Left colon (tissue), 2 donors: ENCODE results near the gene TRAM2. TPM values are rescaled to one million over a fixed set of nuclear protein-coding genes. Genes with fewer than 3 reads are reported as not detected.
A peak's percentile ranks its signal among the peaks of the same experiment; 100 is the strongest.

Experiments
- ATAC-seq: fragments of 200-7000 bp; cut with Tn5 transposase; one replicate; pipeline ENCODE4 v1.9.1; 2020; ENCODE audit warnings: mild to moderate bottlenecking, moderate library complexity
- DNase-seq, 2 donors: peaks; one replicate each; pipeline ENCODE4 v3.0.0-alpha.2; 2020
- intact Hi-C, 2 donors: fragments of 100-400 bp; cut with DNase I in 1 of 2; cut with micrococcal nuclease in 1 of 2; formaldehyde crosslinking; loops; one replicate each; pipeline versions ENCODE4 v1.11.2 to v1.14.0; 2022; cut with DNase I, micrococcal nuclease
- total RNA-seq, 2 donors: library from RNA; stranded (reverse); fragmentation: NEBNext Ultra II Directional; extraction: Animal tissue kit (Norgen Biotek cat#: 25700); gene quantifications; one replicate each; pipeline ENCODE4 v1.2.1, GENCODE V29; 2021
- donor health status: DM: no; HTN: no; CAD: no.
- donor health status: DM: yes; HTN: yes; CAD: no.

Gene TRAM2
- total RNA-seq, 2 donors from 2014 or later: 15.3 to 23.7 TPM

DNA sequence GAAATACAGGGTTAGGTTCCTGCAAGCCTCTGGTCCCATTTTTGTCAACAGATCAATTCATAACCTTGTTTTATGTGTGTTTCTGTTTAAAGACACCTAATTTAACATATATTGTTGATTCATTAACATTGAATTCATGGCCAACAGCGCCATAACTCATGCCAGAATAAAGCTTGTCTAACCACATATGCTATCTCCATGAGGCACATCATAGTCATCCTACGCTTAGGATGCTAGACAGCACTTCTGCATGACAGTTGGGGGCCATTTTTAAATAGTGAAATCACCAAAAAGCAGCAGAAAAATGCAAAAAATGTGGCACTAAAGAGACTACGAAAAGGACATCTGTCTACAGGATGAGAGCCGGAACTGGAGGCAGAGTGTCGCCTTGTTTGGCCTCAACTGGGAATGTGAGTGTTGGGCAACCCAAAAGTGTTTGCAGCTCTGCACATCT is 37.9 kb downstream of the TRAM2 start:
- intact Hi-C loops: no loop called here
- ATAC-seq: no peak
- no peak for DNase-seq

DNA sequence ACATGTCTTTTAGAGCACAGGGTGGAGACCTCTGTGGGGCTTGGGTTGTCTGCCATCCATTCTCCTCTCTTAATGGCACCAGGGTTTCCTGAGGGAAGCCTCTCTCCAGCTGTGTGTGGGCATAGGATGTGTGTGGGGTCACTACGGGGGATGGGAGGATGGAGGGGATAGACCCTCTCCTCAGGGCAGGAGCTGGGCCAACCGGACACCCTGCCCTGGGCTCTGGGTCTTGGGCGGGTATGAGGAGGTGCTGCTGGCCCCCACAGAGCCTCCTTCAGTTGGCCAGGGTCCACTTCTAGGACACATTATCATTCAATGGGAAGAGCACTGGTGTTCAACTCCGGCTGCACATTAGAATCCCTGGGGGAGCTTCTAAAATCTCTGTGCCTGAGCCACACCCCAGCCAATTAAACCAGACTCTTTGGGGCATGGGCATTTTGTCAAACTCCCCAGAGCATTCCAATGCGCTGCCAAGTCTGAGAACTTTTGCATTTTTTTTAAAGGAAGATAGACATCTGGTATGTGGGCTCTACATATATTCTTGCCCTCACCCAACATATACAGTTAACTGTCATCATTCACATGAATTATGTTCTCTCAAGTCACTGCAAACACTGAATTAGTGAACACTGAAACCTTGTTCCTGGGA is 38.5 kb downstream of the TRAM2 start:
- no peak for DNase-seq
- no peak for ATAC-seq
- intact Hi-C loops: no loop called here

DNA sequence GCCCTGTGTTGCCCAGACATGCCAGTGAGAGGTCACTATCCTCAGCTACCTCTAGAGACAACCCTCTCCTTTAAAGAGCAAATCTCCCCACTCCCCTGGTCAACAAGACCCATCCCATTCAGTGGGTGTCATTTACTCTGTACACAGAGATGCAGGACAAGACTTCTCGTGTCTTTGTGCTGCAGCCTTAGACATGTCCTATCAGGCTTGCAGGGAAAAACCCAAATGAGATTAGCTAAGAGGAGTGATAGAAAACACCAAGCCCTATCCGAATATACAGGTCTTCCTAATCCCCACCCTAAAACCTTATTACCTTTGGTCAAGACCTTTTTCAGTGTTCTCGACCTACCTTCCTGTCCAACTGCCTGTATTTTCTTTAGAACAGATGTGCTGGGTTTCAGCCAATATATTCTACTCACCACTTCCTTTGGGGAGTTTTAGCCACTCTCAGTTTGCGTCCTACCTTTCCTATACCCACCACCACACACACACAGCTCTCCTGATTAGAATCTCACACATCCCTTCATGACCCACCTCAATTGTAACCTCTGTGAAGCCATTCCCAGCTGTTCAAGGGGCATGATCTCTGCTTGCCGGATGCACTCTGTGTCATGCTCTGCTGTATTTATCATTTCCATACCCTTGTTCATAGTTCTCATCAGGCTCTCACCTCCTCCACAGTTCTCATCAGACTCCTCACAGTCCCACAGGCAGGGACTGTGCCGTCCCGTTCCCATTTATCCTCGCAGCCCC is 39.7 kb downstream of the TRAM2 start:
- ATAC-seq (no peak), DNase-seq (no peak)
- intact Hi-C loops: no loop called here

DNA sequence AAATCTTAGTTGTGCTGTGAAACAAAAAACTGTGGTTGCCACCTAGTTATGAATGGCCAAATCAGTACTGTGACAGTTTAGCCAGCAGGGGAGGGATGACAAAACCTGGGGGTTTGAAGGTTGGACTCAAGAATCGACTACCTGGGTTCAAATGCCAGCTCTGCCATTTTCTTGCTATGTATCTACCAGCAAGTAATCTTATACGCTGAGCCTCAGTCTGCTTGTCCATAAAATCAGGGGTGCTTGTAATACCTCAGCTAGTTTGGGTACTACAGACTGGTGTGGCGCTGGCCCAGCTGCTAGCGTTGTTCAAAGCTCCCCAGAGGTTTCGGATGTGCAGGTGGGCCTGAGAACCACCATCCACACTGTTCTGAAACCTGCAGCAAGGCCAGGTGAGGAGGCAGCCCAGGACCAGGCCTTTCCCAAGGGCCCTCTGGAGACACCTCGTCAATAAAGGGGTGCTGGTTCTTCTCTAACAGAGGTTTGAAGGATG is 40.4 kb downstream of the TRAM2 start:
- intact Hi-C loops: no loop called here
- ATAC-seq (peak; percentile 16), DNase-seq (no peak)

DNA sequence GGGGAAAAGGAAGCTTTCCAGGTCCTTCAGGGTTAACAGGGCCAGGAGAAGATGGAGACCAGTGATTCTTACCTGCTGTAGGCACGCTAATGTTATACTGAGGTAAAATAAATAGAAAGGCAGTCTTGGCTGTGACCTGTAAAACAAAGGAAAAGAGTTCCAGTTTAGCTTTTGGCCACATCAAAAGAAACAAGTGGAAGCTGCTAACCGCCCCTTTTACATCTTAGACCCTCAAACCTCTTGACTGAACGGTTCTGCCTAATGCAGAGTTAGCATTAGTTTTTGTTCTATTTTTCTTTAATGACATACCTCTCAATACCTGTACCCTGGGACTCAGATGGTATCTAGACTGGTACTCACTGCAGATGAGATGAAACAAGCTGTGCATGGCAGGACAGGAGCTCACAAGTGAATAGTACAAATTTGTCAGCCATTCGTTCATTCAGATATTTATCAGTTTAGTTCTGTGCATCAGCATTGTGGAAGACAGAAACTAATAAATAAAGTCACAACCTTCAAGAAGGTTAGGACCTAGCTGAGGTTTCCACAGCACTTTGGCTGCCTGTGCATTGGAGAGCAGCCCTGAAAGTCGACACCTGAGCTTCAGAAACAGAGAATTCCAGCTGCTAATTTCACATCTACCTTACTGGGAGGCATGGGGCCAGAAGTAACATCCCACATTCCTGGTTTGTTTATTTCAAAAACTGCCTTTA is 41.0 kb downstream of the TRAM2 start:
- ATAC-seq (no peak), DNase-seq (no peak)
- intact Hi-C loops: no loop called here

DNA sequence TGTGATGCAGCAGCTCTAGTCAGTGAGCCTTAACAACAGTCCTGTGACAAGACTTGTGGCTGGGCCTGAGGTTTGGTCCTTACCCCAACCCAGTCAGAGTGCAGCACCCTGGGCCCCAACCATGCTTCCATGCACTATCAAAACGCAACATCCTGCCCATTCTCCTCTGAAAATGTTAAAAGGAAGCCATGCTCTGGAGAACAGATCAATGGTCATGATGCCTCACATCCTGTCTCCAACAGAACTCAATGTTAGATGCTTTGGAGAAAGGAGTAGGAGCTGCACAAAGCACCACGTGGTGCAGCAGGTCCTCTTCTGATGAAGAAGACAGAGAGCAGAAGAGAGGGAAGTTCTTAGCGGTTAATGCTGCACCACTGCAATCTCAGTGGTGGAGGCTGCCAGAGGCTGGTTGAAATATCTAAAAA is 41.9 kb downstream of the TRAM2 start:
- ATAC-seq: no peak
- no peak for DNase-seq

DNA sequence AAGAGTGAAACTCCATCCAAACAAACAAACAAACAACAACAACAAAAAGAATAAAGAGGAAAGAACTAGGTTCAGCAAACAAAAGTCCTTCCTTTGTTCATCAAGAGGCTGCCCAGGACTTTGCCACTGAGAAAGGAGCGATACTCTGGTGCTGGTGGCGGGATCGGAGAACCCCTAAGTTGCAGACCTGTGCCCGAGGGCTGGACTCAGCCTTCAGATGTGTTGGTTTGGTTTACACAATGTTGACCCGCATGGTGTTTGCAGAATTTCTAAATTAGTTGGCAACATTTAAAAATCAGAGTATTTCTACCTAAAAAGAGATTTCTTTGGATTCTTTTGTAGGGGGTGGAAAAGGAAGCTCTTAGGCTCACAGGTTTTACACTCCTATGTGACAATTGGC is 42.5 kb downstream of the TRAM2 start:
- DNase-seq: no peak
- no peak for ATAC-seq
- intact Hi-C loops: no loop called here

More for the DNA sequence above, 41.9 kb downstream of the TRAM2 start:
- intact Hi-C loops: no loop called here

DNA sequence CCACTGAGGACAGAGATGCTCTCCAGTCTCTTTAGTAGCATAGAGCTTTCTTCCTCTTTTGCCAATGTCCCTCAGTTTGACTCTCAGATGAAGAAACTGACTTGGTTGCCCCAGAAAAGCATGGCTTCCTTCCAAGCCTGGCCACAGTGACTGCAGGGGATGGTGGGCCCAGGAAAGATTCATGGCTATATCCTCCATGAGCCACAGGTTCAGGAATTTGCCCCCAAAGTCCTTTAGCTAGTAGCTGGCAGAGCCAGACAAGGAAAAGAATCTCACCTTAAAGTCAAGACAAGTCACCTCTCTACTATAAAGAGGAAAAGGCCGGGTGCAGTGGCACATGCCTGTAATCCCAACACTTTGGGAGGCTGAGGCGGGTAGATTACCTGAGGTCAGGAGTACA is 43.4 kb downstream of the TRAM2 start:
- ATAC-seq: no peak
- intact Hi-C loops: no loop called here
- DNase-seq: no peak

DNA sequence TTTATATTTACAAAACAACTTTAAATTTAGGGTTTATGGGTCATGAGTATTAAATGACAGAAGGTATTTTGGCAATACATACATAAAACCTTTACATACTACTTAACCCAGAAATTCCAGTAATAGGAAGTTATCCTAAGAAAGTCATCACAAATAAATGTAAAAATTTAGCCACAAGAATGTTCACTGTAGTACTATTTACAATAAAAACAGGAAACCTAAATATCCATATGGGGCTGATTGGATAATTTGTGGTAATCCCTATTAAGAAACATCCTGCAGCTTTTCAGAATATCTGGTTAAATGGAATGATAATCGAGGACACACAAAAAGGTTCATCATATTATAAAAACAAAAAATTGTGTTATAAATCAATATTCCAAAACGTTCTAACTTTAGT is 44.4 kb downstream of the TRAM2 start:
- ATAC-seq (no peak), DNase-seq (no peak)
- intact Hi-C loops: no loop called here

DNA sequence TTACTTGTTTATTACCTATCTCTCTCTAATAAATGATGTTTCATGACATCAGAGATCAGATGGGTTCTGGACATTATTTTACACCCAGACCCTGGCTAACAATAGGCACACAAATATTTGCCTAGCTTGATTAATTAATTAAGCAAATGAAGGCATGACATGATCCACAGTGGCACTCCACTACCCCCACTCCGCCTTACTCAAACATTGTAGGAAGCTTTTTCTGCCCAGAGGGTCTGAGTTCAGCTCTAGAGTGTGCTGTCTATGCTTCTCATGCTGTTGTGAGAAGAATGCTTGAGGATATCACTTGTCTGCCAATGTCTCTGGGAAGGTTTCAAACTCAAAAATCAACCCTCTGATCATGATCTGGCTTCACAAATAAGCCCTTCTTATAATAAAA is 45.0 kb downstream of the TRAM2 start:
- no peak for ATAC-seq
- no peak for DNase-seq
- intact Hi-C loops: no loop called here

DNA sequence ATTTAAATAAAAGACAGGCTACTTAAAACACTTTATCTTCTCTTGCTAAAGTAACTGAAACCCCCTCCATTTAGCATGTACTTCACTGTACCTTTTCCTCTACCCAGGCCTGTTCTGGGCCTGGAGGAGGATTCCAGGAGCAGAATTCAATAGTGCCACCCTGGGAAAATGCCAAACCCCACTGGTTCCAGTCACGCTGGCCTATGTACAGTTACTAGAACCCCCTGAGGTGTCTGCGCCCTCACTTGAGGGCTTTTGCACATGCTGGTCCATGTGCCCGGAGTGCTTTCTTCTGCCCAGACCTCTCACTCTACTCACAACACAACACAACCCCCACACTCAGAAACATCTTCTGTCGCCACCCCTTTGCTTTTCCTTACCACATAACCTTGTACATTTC is 45.5 kb downstream of the TRAM2 start:
- ATAC-seq: no peak
- DNase-seq: no peak
- intact Hi-C loops: no loop called here

DNA sequence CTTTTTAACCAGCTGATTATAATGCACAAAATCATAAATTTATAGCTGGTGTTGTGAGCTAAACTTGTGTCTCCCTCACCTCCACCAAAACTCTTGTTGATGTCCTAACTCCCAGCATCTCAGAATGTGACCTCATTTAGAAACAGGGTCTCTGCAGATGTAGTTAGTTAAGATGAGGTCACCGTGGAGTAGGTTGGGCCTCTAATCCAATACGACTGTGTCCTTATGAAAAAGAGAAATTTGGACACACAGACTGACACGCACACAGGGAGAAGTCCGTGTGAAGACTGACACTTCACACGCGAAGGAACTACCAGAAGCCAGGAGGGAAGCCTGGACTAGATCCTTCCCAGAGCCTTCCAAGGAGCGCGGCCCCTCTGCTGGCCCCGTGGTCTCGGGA is 46.5 kb downstream of the TRAM2 start:
- DNase-seq (no peak), ATAC-seq (no peak)
- intact Hi-C loops: no loop called here

DNA sequence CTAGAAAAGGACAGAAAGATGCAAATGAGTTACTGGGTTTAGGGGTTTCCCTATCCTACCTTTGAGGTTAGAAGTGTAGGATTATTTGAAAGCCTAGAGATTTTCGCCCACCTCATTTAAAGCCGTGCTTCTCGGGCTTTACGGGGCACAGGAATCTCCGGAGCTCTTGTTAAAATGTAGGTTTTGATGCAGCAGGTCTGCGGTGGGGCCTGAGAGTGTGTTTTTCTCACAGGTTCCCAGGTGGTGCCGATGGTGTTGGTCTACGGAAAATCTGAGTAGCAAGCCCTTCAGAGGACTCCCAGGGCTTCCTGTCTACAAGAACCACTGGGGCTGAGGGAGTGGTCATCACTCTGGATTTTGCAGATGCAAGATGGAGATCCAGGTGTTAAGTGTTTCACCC is 47.5 kb downstream of the TRAM2 start:
- intact Hi-C loops: no loop called here
- ATAC-seq: no peak
- DNase-seq: no peak

DNA sequence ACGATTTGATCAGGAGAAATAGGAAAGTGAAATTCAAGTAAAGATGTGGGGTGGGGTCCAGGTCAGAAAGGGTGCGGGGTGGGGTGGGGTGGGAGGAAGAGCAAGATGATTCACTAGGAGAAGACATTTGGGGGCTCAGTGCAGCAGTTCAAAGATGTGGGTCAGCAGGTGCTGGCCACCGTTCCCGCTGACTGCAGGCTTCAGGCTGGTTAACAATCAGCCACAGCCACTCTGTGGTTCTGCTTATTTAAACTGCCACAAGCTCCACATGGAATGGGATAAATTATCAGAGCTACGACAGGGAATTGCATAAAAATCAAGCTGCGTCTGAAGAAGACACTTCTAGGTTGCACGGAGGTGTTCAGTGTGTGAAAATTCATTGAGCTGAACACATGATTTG is 49.4 kb downstream of the TRAM2 start:
- ATAC-seq (no peak), DNase-seq (no peak)
- intact Hi-C loops: no loop called here

DNA sequence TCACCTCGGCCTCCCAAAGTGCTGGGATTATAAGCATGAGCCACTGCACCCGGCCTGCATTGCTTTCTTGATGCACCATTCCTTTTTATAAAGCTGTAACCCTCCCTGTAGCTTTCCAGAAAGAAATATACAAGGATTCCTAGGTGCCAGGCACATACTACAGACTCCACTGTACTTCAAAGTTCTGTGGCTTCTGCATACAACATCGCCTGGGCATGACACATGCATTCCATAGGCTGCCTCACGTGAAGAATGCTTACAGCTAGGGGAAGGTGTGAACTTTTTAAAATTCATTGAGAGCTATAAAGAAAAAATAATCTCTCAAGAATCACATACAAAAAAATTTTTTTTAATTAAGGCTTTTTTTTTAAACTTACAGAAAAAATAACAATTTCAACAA is 50.2 kb downstream of the TRAM2 start:
- intact Hi-C loops: no loop called here
- no peak for DNase-seq
- no peak for ATAC-seq

DNA sequence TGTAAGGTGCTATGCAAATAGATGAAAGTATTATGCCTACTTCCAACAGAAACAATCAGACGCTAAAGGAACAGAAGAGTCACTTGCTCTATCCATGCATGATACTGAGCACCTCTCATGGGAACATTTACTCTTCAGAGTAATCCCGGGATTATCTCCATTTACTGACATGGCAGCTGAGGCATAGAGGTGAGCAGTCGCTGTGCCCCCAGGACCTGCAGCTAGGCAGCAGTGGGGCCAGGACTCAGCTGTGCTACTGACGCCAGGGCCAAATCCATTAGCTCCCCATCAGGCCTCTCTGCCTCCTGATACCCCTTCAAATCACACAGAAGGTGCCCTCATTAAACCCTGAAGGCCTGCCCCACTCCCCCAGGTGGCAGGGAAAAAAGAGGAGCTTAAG is 51.9 kb downstream of the TRAM2 start:
- ATAC-seq: no peak
- intact Hi-C loops: no loop called here
- DNase-seq: no peak

DNA sequence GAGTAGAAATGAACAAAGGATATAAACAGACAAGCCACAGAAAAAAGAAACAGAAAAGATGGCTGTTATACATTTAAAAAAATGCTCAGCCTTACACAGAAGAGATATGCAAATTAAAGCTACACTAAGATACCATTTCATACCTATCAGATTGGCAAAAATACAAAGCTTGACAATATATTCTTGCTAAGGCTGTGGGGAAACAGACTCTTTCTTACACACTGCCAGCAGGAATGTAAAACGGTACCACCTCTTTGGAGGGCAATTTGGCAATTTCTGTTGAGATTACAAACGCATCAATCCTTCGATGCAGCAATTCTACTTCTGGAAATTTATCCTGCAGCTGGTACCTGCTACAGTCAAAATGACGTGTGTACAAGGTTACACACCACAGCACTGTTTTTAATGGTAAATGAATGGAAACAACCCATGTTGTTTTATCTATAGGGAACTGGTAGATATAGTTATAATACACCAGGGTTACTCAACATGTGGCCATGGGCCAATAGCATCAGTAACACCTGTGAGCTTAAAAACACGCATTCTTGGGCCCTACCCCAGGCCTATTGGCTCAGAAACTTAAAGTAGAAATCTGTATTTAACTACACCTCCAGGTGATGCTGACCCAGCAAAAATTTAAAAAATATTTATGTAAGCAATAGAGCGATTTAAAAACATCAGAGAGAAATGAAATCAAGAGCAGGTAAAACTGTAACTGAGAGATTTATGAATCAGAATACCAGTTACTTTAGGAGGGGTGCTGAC is 53.3 kb downstream of the TRAM2 start:
- peak; percentile 67 for ATAC-seq
- intact Hi-C loops: no loop called here

DNA sequence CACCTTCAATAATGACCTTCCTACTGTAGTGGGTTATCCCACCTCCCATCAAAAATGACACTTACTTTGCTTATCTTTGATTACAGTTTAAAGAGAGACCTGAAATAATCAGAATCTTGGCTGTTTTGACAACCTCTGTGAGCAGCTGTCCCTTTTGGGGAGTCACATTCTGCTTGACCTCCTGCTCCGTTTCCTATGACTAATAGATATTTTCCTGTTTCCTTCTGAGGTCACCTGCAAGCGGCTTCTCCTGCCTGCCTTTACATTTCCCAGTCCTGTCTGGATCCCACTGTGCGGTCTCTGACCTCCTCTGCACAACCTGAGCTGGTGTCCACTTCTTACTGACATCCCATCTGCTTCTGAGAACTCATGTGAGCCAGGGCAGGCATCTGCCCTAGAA is 54.2 kb downstream of the TRAM2 start:
- ATAC-seq (no peak), DNase-seq (no peak)
- intact Hi-C loops: no loop called here

More for the DNA sequence above, 53.3 kb downstream of the TRAM2 start:
- no peak for DNase-seq

DNA sequence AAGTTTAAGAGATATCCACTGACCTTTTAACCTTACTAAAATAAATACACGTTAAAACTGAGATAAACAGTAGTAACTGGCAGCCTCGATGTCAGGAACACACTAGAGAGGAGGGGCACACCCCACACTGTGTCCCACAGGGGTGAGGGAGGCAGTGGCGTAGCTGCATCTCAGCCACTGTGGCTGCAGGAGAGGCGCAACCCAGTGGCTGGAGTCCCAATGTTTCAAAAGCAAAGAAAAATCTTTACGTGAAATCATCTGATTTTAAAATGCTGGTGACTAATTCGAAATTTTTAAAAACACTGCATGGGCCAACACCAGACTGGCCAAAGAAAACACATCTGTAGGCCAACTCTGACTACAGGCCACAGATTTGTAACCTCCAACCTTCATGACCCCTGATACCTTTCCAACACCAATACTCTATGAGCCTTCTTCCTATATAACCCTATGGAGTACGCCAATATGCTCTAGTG is 54.7 kb downstream of the TRAM2 start:
- ATAC-seq: no peak
- no peak for DNase-seq
- intact Hi-C loops: no loop called here
